Lower leg skin (tissue), 4 donors: ENCODE data around the gene EGLN1. TPM values are rescaled to one million over a fixed set of nuclear protein-coding genes. Genes with fewer than 3 reads are reported as not detected.

Experiments
- DNase-seq, 2 donors: peaks; one replicate each; pipeline ENCODE4 v3.0.0-alpha.2; 2019; ENCODE audit warnings: low spot score in 2 of 2
- H3K4me3 ChIP-seq: fragments of 200-600 bp; sonication (generic); 2 replicates; pipeline ENCODE4 v1.5.1; 2017; ENCODE audit warnings: mild to moderate bottlenecking, low read depth; ENCODE audit not compliant: poor library complexity, severe bottlenecking
- CTCF ChIP-seq, 3 donors: fragments of 450-650 bp; IDR thresholded peaks; one replicate each; pipeline ENCODE4 v1.5.1; 2016; ENCODE audit warnings: antibody characterized with exemption in 3 of 3, mild to moderate bottlenecking in 3 of 3, moderate library complexity in 2 of 3
- POLR2A ChIP-seq, 2 donors: fragments of 450-650 bp; IDR thresholded peaks; one replicate each; pipeline ENCODE4 v1.6.1; 2016 to 2017; ENCODE audit warnings: antibody characterized with exemption in 2 of 2, mild to moderate bottlenecking in 1 of 2, moderate library complexity in 1 of 2
- WGBS, 2 donors: methylation state at CpG; one replicate each; pipeline ENCODE4 v1.1.5; 2018; 5-methylcytosine and 5-hydroxymethylcytosine counted together
- intact Hi-C: fragments of 100-400 bp; cut with DNase I; formaldehyde crosslinking; loops from one replicate; pipeline ENCODE4 v1.15.0; 2023; ENCODE audit warnings: low total_unique reads
- total RNA-seq, 4 donors: library from RNA; depleted of rRNA; stranded (reverse); fragments of >200 nt; gene quantifications; one replicate each; pipeline ENCODE4 v1.1.0, GENCODE V29; 2016

The EGLN1 gene
- total RNA-seq, 4 donors from 2014 or later: 53.3 to 75.0 (median 54.2) TPM

GRCh38 chr1:231334079-231334666 is 87.9 kb downstream of the EGLN1 start:
- 84 to 87% methylated on average over 1 of the region's 1 CpG for WGBS, 2 donors

GRCh38 chr1:231332761-231333160 is 89.3 kb downstream of the EGLN1 start:
- WGBS, 2 donors: 86 to 93% methylated on average over 1 of the region's 1 CpG
- no peak for TF ChIP-seq CTCF (IDR thresholded peaks at IDR 0.05)
- no peak for TF ChIP-seq POLR2A (IDR thresholded peaks at IDR 0.05)
- DNase-seq: no peak
- H3K4me3 ChIP-seq: no peak overlapping the region
- intact Hi-C loops: no loop called here

More at GRCh38 chr1:231334079-231334666, 87.9 kb downstream of the EGLN1 start:
- no peak for TF ChIP-seq POLR2A (IDR thresholded peaks at IDR 0.05)
- no peak for TF ChIP-seq CTCF (IDR thresholded peaks at IDR 0.05)
- DNase-seq: no peak
- H3K4me3 ChIP-seq: no peak overlapping the region
- intact Hi-C loops: no loop called here

- no peak for TF ChIP-seq POLR2A (IDR thresholded peaks at IDR 0.05)
- TF ChIP-seq CTCF (IDR thresholded peaks at IDR 0.05): no peak
- DNase-seq: no peak
- 92 to 93% methylated on average over 7 of the region's 7 CpGs for WGBS, 2 donors
- no peak overlapping the region for H3K4me3 ChIP-seq
- intact Hi-C loops: no loop called here
These were observed 92.6 kb downstream of the EGLN1 start for GRCh38 chr1:231329483-231329882.

- WGBS, 2 donors: 78 to 81% methylated on average over 5 of the region's 5 CpGs
- H3K4me3 ChIP-seq: no peak overlapping the region
- TF ChIP-seq CTCF (IDR thresholded peaks at IDR 0.05) (no peak), POLR2A (IDR thresholded peaks at IDR 0.05) (no peak)
- intact Hi-C loops: no loop called here
- no peak for DNase-seq
These were observed 94.5 kb downstream of the EGLN1 start for GRCh38 chr1:231327617-231328016.

GRCh38 chr1:231326248-231326647 is 95.8 kb downstream of the EGLN1 start:
- TF ChIP-seq CTCF (IDR thresholded peaks at IDR 0.05) (no peak), POLR2A (IDR thresholded peaks at IDR 0.05) (no peak)
- H3K4me3 ChIP-seq: no peak overlapping the region
- 58 to 60% methylated on average over 1 of the region's 1 CpG for WGBS, 2 donors
- DNase-seq: no peak
- intact Hi-C loops: no loop called here

- H3K4me3 ChIP-seq: no peak overlapping the region
- intact Hi-C loops: no loop called here
- TF ChIP-seq CTCF (IDR thresholded peaks at IDR 0.05): no peak
- no peak for TF ChIP-seq POLR2A (IDR thresholded peaks at IDR 0.05)
- no peak for DNase-seq
- WGBS, 2 donors: 81 to 89% methylated on average over 5 of the region's 5 CpGs
These were observed 97.4 kb downstream of the EGLN1 start for GRCh38 chr1:231324660-231325059.
